CD14-positive monocyte (primary cell): Measurements from ENCODE around the gene TNFAIP2. TPM values are rescaled to one million over a fixed set of nuclear protein-coding genes. Genes with fewer than 3 reads are reported as not detected.
A peak's percentile ranks its signal among the peaks of the same experiment; 100 is the strongest.

Source experiments
- DNase-seq, 3 donors: peaks; one replicate each; pipeline ENCODE4 v3.0.0-alpha.2; 2011 to 2022
- H2AFZ ChIP-seq: 2 replicates; pipeline ENCODE4 v1.6.0; 2012; ENCODE audit warnings: mild to moderate bottlenecking, low read depth, low read length, inconsistent platforms; ENCODE audit not compliant: insufficient read depth, poor library complexity, severe bottlenecking
- H3K27ac ChIP-seq, 2 donors: 1 replicate in 1 of 2; 2 replicates in 1 of 2; pipeline ENCODE4 v1.5.1; 2012 to 2013; ENCODE audit warnings: low read length in 2 of 2, control low read depth in 1 of 2, inconsistent platforms in 1 of 2, low read depth in 1 of 2, mild to moderate bottlenecking in 1 of 2
- H3K27me3 ChIP-seq, 2 donors: one replicate each; pipeline versions ENCODE4 v1.6.0 to v1.6.1; 2011 to 2013; ENCODE audit warnings: low read length in 2 of 2; ENCODE audit not compliant: control insufficient read depth in 2 of 2, insufficient read depth in 2 of 2
- H3K36me3 ChIP-seq, 2 donors: replicated peaks in 1 of 2; 1 replicate in 1 of 2; 2 replicates in 1 of 2; pipeline versions ENCODE4 v1.5.1 to v1.6.1; 2012 to 2013; ENCODE audit warnings: low read length in 2 of 2, control low read depth in 1 of 2, inconsistent platforms in 1 of 2, mild to moderate bottlenecking in 1 of 2; ENCODE audit not compliant: insufficient read depth in 2 of 2, control insufficient read depth in 1 of 2
- H3K4me1 ChIP-seq, 2 donors: 1 replicate in 1 of 2; 2 replicates in 1 of 2; pipeline versions ENCODE4 v1.5.1 to v1.6.1; 2012 to 2013; ENCODE audit warnings: low read length in 2 of 2, control low read depth in 1 of 2, inconsistent platforms in 1 of 2, mild to moderate bottlenecking in 1 of 2, moderate library complexity in 1 of 2; ENCODE audit not compliant: insufficient read depth in 2 of 2, control insufficient read depth in 1 of 2
- H3K4me2 ChIP-seq: replicated peaks from 2 replicates; pipeline ENCODE3; 2012; ENCODE audit warnings: low read length, moderate library complexity, mild to moderate bottlenecking; ENCODE audit not compliant: poor library complexity, severe bottlenecking; ENCODE audit errors: extremely low read depth
- H3K4me3 ChIP-seq, 3 experiments: fragments of 200-600 bp in 1 of 3; sonication (generic) in 1 of 3; replicated peaks in 1 of 3; 1 replicate in 2 of 3; 2 replicates in 1 of 3; pipeline ENCODE4 v1.5.1; 2011 to 2013; ENCODE audit warnings: low read length in 3 of 3, mild to moderate bottlenecking in 3 of 3, control low read depth in 2 of 3, low read depth in 2 of 3, inconsistent platforms in 1 of 3, moderate library complexity in 1 of 3
- H3K79me2 ChIP-seq: 2 replicates; pipeline ENCODE4 v1.6.0; 2012; ENCODE audit warnings: mild to moderate bottlenecking, control low read depth, inconsistent platforms, low read length, moderate library complexity; ENCODE audit not compliant: insufficient read depth
- H3K9ac ChIP-seq: 2 replicates; pipeline ENCODE4 v1.6.0; 2017; ENCODE audit warnings: low read length, mild to moderate bottlenecking; ENCODE audit not compliant: insufficient read depth, poor library complexity, severe bottlenecking
- H3K9me3 ChIP-seq, 2 donors: replicated peaks in 1 of 2; 1 replicate in 1 of 2; 2 replicates in 1 of 2; pipeline versions ENCODE4 v1.5.1 to v1.6.1; 2012 to 2013; ENCODE audit warnings: low read length in 2 of 2, control low read depth in 1 of 2; ENCODE audit not compliant: control insufficient read depth in 1 of 2, insufficient read depth in 1 of 2
- H4K20me1 ChIP-seq: 2 replicates; pipeline ENCODE4 v1.6.0; 2012; ENCODE audit warnings: mild to moderate bottlenecking, low read length, control low read depth, moderate library complexity; ENCODE audit not compliant: insufficient read depth
- H3K27ac Mint-ChIP-seq, 7 donors: one replicate each; pipeline ENCODE4 v1.8.0; 2020; ENCODE audit warnings: mild to moderate bottlenecking in 7 of 7, mixed read lengths in 7 of 7, moderate library complexity in 6 of 7, inconsistent platforms in 2 of 7
- H3K27me3 Mint-ChIP-seq, 3 donors: one replicate each; pipeline ENCODE4 v1.8.0; 2021 to 2022; ENCODE audit warnings: low read depth in 3 of 3, mild to moderate bottlenecking in 3 of 3, mixed read lengths in 3 of 3, moderate library complexity in 3 of 3, inconsistent platforms in 1 of 3
- H3K36me3 Mint-ChIP-seq, 2 donors: one replicate each; pipeline ENCODE4 v1.8.0; 2020; ENCODE audit warnings: mixed read lengths in 2 of 2, inconsistent platforms in 1 of 2, mild to moderate bottlenecking in 1 of 2
- H3K4me1 Mint-ChIP-seq: one replicate; pipeline ENCODE4 v1.8.0; 2020; ENCODE audit warnings: mild to moderate bottlenecking, mixed read lengths
- H3K4me3 Mint-ChIP-seq, 2 donors: one replicate each; pipeline ENCODE4 v1.8.0; 2020; ENCODE audit warnings: mild to moderate bottlenecking in 2 of 2, mixed read lengths in 2 of 2, moderate library complexity in 1 of 2
- H3K9me3 Mint-ChIP-seq, 7 donors: one replicate each; pipeline ENCODE4 v1.8.0; 2020 to 2022; ENCODE audit warnings: mixed read lengths in 7 of 7, mild to moderate bottlenecking in 6 of 7, moderate library complexity in 6 of 7, inconsistent platforms in 2 of 7
- WGBS: methylation state at CpG from one replicate; pipeline ENCODE4 v1.1.5; 2013; ENCODE audit warnings: missing lambda C conversion rate; ENCODE audit not compliant: insufficient coverage; 5-methylcytosine and 5-hydroxymethylcytosine counted together
- intact Hi-C, 2 donors: fragments of 100-400 bp; cut with micrococcal nuclease; formaldehyde crosslinking; loops; one replicate each; pipeline versions ENCODE4 v1.15.0 to v1.15.1; 2023
- polyA plus RNA-seq, 3 donors: library from polyadenylated mRNA; depleted of rRNA in 1 of 3; unstranded in 2 of 3; stranded (reverse) in 1 of 3; fragments of 300-500 nt in 2 of 3; fragments of >200 nt in 1 of 3; fragmentation: Illumina TruSeq in 2 of 3; gene quantifications; 1 replicate in 2 of 3; 2 replicates in 1 of 3; pipeline ENCODE4 v1.2.3, GENCODE V29; 2012 to 2021
- TF ChIP-seq, protein P1 (sequence below): fragments of 200-600 bp; IDR thresholded peaks from one replicate; pipeline ENCODE4 v1.8.0; 2022; ENCODE audit warnings: antibody characterized with exemption, mild to moderate bottlenecking

TNFAIP2 gene
- polyA plus RNA-seq, 3 donors = 41.5 to 1,807 (median 50.8) TPM

DNA sequence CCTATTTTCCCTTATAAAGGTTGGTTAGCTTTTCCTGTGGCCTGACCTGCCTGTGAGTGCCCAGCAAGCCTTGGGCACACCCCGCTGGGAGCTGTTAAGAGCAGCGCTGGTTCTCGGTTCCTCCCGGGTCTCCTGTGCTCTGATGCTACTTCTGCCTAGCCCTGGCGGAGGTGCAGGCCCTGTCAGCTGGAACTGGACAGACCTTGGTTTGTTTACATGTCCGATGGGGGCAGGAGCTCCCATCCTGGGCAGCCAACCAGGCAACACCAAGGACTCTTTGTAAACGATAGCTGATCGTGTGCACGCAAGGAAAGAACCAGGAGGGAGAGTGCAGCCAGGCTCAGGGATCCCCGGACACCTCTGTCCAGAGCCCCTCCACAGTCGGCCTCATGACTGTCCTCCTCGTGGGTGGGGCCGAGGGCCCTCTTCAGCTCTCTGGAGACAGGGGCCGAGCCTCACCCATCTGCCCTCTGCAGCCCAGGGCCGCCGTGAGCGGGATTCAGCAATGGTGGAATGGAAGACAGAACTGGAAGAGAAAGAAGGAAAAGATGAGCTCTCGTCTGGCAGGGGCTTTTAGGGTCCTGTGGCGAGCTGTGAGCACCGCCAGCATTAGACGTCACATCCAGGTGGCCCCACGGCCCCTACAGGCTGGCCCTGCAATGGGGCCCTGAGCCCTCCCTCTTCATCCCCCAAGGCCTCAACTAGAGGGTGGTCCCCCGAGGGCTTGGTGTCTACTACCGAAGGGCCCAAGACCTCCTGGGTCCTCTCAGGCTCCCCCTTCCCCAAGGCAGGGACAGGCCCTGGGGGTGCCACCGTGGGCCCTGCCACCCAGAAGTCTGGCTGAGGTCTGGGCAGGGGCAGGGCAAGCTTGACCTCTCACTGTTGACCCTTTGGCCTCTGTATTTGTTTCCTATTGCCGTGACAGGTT is 12.3 kb downstream of the TNFAIP2 start:
- Mint-ChIP-seq H3K9me3 (peaks cover 0 to 2% (median 0%) of the 10 kb centered on the region in 7 donors), H3K4me1 (peaks cover 35% of the 10 kb centered on the region), H3K27me3 (peaks cover 9 to 23% (median 18%) of the 10 kb centered on the region in 3 donors), H3K27ac (peak overlapping the region in 4 of 7 donors; percentile 38 to 82 (median 58)), H3K36me3 (peaks cover 62 to 68% of the 10 kb centered on the region in 2 donors), H3K4me3 (no peak overlapping the region)
- no peak overlapping the region for H2AFZ ChIP-seq
- no peaks in the 10 kb centered on the region for H3K9me3 ChIP-seq
- H3K9ac ChIP-seq = no peak overlapping the region
- 95% methylated on average over 26 of the region's 26 CpGs for WGBS
- peaks cover 61 to 67% of the 10 kb centered on the region in 2 donors for H3K36me3 ChIP-seq
- peaks cover 12% of the 10 kb centered on the region for H3K79me2 ChIP-seq
- peaks cover 0 to 6% of the 10 kb centered on the region in 2 donors for H3K27me3 ChIP-seq
- H3K4me2 ChIP-seq = no peak overlapping the region
- H3K4me1 ChIP-seq = peaks cover 15 to 50% of the 10 kb centered on the region in 2 donors
- peak in 1 of 3 donors; percentile 6 for DNase-seq
- H4K20me1 ChIP-seq = peaks cover 76% of the 10 kb centered on the region
- no peak overlapping the region for H3K4me3 ChIP-seq
- TF ChIP-seq, protein P1, sequence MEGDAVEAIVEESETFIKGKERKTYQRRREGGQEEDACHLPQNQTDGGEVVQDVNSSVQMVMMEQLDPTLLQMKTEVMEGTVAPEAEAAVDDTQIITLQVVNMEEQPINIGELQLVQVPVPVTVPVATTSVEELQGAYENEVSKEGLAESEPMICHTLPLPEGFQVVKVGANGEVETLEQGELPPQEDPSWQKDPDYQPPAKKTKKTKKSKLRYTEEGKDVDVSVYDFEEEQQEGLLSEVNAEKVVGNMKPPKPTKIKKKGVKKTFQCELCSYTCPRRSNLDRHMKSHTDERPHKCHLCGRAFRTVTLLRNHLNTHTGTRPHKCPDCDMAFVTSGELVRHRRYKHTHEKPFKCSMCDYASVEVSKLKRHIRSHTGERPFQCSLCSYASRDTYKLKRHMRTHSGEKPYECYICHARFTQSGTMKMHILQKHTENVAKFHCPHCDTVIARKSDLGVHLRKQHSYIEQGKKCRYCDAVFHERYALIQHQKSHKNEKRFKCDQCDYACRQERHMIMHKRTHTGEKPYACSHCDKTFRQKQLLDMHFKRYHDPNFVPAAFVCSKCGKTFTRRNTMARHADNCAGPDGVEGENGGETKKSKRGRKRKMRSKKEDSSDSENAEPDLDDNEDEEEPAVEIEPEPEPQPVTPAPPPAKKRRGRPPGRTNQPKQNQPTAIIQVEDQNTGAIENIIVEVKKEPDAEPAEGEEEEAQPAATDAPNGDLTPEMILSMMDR = no peak
- intact Hi-C loops = loop anchor here in 1 of 2 donors (5.0 kb wide), 1 partner anchor 33 kb away; no protein-coding TSS in a partner anchor
- H3K27ac ChIP-seq = peak overlapping the region in 1 of 2 donors; percentile 31

- peaks cover 50 to 56% of the 10 kb centered on the region in 2 donors for H3K36me3 ChIP-seq
- peaks cover 35% of the 10 kb centered on the region for H3K4me1 Mint-ChIP-seq
- peaks cover 66% of the 10 kb centered on the region for H4K20me1 ChIP-seq
- H3K4me3 Mint-ChIP-seq = peak overlapping the region in 1 of 2 donors; percentile 44
- intact Hi-C loops = loop anchor here in 1 of 2 donors (5.0 kb wide), 1 partner anchor 34 kb away; no protein-coding TSS in a partner anchor
- no peak overlapping the region for H3K4me2 ChIP-seq
- peaks cover 0 to 11% of the 10 kb centered on the region in 2 donors for H3K27me3 ChIP-seq
- H3K79me2 ChIP-seq = peaks cover 2% of the 10 kb centered on the region
- H3K4me3 ChIP-seq = no peak overlapping the region
- peak overlapping the region; percentile 36 to 48 for H3K27ac ChIP-seq
- H3K9me3 ChIP-seq = no peaks in the 10 kb centered on the region
- peaks cover 15 to 50% of the 10 kb centered on the region in 2 donors for H3K4me1 ChIP-seq
- peaks cover 52 to 58% of the 10 kb centered on the region in 2 donors for H3K36me3 Mint-ChIP-seq
- no peak overlapping the region for H2AFZ ChIP-seq
- TF ChIP-seq, protein P1 = no peak
- H3K27me3 Mint-ChIP-seq = peaks cover 13 to 28% (median 20%) of the 10 kb centered on the region in 3 donors
- WGBS = 31% methylated on average over 14 of the region's 20 CpGs
- no peak overlapping the region for H3K9ac ChIP-seq
- H3K27ac Mint-ChIP-seq = peak overlapping the region; percentile 60 to 85 (median 80)
- peak; percentile 20 to 62 (median 48) for DNase-seq
- peaks cover 0 to 2% (median 0%) of the 10 kb centered on the region in 7 donors for H3K9me3 Mint-ChIP-seq
Measured at GRCh38 chr14:103136388-103137271, 13.4 kb downstream of the TNFAIP2 start.
